Stimulated activated CD8-positive, alpha-beta memory T cell treated with anti-CD3 and anti-CD28 coated beads, Interleukin-12 subunit alpha, Interleukin-12 subunit beta, amount 100 ng/mL, for 24 hours (primary cell): Measurements from ENCODE around the gene TBXAS1.
"Not testable (repeated sequence)": the region's sequence is repeated elsewhere in the genome, so short reads cannot be mapped to it uniquely, and the experiment has no call there.

ENCODE experiments used
- DNase-seq: peaks from one replicate; pipeline ENCODE4 v3.0.0-alpha.2; 2020; ENCODE audit errors: extremely low read depth

TBXAS1 gene

GRCh38 chr7:139889186-139889871 is 60.3 kb downstream of the TBXAS1 start:
- DNase-seq: no peak

- DNase-seq: no peak
Measured at GRCh38 chr7:139893461-139893860, 64.4 kb downstream of the TBXAS1 start.

GRCh38 chr7:139893999-139894398 is 64.9 kb downstream of the TBXAS1 start:
- DNase-seq: no peak

GRCh38 chr7:139895141-139895829 is 66.2 kb downstream of the TBXAS1 start:
- no peak for DNase-seq

- DNase-seq: no peak
Measured at GRCh38 chr7:139896288-139896687, 67.2 kb downstream of the TBXAS1 start.

GRCh38 chr7:139896831-139897230 is 67.8 kb downstream of the TBXAS1 start:
- no peak for DNase-seq

GRCh38 chr7:139897422-139898090 is 68.5 kb downstream of the TBXAS1 start:
- no peak for DNase-seq

GRCh38 chr7:139898483-139898882 is 69.4 kb downstream of the TBXAS1 start:
- no peak for DNase-seq

GRCh38 chr7:139899328-139899955 is 70.4 kb downstream of the TBXAS1 start:
- DNase-seq: no peak

- no peak for DNase-seq
Measured at GRCh38 chr7:139900326-139900725, 71.3 kb downstream of the TBXAS1 start.

GRCh38 chr7:139901056-139901795 is 72.2 kb downstream of the TBXAS1 start:
- no peak for DNase-seq

- no peak for DNase-seq
Measured at GRCh38 chr7:139901901-139902300, 72.8 kb downstream of the TBXAS1 start.

GRCh38 chr7:139902436-139903102 is 73.5 kb downstream of the TBXAS1 start:
- DNase-seq: no peak

GRCh38 chr7:139903103-139903477 is 74.0 kb downstream of the TBXAS1 start:
- DNase-seq: not testable (repeated sequence)

- no peak for DNase-seq
Measured at GRCh38 chr7:139906879-139907278, 77.8 kb downstream of the TBXAS1 start.

GRCh38 chr7:139908792-139909191 is 79.7 kb downstream of the TBXAS1 start:
- no peak for DNase-seq

GRCh38 chr7:139909379-139910050 is 80.5 kb downstream of the TBXAS1 start:
- DNase-seq: no peak

GRCh38 chr7:139913021-139913844 is 84.2 kb downstream of the TBXAS1 start:
- no peak for DNase-seq

GRCh38 chr7:139913845-139914135 is 84.7 kb downstream of the TBXAS1 start:
- DNase-seq: no peak
